Mesenteric fat pad (tissue), 1 donor: ENCODE measurements around the gene FAM72A. TPM values are rescaled to one million over a fixed set of nuclear protein-coding genes. Genes with fewer than 3 reads are reported as not detected.
A peak's percentile ranks its signal among the peaks of the same experiment; 100 is the strongest.
"Not testable (repeated sequence)": the region's sequence is repeated elsewhere in the genome, so short reads cannot be mapped to it uniquely, and the experiment has no call there.

Experiments used
- DNase-seq: peaks from one replicate; pipeline ENCODE4 v3.0.0-alpha.2; 2020; ENCODE audit warnings: low spot score
- long read RNA-seq: library from polyadenylated mRNA; unstranded; transcript quantifications from one replicate; pipeline ENCODE4 v2.0.0, GENCODE V29; 2020
- total RNA-seq: library from RNA; stranded (reverse); fragmentation: NEBNext Ultra II Directional; extraction: Animal tissue kit (Norgen Biotek cat#: 25700); gene quantifications from one replicate; pipeline ENCODE4 v1.2.1, GENCODE V29; 2021
- donor health status: DM: yes; HTN: yes; CAD: no.

The FAM72A gene
- 6.2 TPM for total RNA-seq
- long read RNA-seq, partial matches to known transcripts: 0 of 1 reads
- long read RNA-seq, other reads (novel, unspliced or antisense): 1 of 1 reads

DNA sequence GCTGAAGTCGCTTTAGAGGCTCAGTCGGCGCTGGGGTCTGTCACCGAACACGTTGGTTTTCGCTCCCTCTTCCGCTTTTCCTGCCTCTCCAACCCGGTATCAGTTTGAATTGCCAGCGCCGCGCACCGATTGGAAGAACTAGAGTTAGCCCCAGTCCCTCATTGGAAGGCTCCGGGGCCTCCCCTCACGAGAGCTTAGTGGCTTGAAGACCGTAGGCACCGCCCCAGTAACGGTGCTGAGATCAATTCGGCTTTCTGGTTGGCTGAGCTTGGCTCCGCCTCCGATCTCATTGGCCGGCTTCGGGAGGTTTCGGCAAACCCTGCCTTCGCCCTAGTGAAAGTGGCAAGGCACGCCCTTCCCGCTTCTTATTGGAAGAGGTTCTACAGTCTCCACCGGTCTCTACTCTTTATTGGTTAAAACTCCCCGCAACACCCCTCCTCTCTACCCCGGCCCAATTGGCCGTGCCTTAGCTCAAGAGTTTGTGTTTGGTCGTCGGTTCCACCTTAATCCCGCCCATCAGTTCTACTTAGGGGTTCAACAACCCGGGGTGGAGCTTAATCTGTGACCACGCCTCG, at the start of gene FAM72A:
TSS of gene FAM72A (minus strand) at position 51 of the 575 bp plus-strand sequence. CDS start 814 bp downstream, outside the sequence.
- peak; percentile 97 for DNase-seq

DNA sequence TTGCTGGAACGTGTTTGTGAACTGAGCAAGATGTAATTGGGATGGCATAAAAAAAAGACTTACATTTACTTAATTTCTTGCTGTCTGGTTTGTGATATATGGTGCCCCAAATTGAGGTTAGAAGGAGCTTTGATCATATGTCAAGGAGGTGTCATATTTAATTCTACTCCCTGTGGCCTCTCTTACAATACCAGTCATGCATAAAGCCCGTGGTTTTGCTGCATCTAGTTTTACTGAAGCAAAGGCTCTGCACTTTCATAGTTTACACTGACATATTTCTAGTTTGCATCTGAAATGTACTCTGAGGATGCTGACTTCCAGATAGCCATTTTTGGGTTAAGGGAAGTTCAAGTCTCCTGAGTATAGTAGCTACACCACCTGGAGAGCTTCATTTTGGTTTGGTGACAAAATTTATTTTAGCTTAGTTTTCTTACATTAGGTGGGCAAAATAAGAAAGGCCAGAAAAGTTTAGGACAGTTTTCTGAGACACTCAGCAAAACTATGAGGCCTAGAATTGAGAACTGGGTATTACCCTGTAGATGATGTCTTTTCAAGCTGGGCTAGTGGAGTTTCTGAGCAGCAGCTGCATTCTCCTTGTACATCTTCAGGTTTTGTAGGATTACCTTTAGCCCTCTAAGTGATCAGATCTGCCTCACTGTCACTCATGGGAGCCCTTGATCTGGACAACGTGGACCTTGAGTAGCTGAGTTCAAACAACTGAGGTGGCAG, 48.5 kb upstream of the FAM72A start:
- DNase-seq: not testable (repeated sequence)

DNA sequence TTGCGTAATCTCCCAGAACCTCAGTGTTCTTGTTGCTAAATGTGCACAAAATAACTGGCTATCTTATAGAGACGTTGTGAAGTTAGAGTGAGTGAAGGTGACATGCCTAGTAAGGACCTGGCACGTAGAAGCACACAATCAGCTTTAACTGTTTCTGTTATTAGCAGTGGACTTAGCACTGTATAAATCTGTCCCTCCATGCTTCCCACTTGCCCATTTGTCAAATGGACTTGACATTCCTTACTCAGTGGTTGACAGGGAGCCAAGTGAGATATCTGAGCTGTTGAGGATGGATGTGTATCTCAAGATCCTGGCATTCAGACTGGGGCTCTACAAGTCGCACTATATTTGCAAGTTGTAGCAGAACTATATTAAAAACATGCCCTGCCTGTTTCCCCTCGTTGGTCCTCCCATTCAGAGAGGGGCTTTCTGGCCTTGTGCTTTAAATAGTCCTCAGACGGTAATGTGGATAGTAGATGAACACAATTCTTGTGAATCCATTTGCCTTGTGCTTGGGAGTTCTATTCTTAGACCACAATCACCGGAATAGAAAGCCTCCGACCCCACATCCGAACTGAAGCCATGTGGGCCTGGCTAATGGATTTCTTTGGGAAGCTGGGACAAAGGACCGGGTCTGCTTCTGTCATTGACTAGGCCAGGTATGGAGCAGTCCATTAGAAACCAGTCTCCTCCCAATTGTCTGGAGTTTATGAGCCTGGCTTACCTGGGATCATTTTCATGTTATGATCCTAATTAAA, 43.7 kb upstream of the FAM72A start:
- not testable (repeated sequence) for DNase-seq

DNA sequence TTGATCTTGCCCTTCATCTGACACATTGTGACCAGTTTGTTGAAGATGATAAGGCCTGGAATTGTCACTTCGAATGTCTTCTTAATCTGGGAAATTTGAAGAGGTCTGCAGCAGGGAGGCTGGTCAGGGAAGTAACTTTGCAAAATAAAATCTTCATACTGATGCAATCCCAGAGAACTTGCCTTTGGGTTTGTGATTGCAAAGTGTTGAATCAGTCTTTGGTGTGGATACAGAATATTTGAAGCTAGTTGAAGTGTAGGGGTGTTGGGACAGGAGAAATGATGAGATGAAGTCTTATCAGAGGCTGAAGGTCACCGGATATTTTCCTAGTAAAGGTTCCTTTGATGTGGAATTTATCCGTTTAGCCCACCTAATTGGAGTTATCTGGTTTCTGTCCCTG, 42.8 kb upstream of the FAM72A start:
- DNase-seq: not testable (repeated sequence)

DNA sequence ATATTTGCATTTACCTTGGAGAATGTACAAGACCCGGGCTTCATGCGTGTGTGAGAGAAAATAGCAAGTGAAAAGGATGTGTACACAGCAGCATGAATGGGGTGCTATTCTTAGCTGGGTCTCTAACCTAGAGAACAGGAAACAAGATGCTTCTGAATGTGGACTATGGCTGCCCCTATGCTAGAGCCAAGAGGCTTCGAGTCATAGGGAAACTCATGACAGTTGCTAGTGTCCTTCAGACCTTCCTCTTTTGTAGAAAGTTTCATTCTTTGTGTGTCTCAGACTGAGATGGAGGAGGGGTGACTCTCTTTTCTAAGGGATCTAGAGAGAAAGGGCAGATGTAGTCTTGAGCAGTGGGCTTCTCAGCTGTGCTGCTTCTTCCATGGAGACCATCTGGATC, 40.7 kb upstream of the FAM72A start:
- not testable (repeated sequence) for DNase-seq

DNA sequence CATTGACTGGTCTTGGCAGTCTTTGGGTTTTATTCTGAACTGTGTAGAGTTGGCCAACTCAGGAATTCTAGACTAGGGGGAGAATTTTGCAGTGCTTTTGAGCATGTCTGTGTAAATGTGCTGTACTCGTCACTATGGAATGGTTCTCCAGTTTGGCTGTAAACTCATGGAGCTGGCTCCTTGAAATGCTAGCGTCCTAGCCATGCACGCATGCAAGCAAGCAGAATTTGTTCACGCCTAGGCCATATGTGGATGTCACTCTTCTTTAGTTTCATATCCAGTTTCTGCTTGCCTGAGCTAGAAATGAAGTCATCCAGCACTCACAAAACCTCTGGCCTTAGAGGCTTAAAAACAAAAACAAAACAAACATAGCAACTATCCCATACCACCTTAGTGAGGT, 37.6 kb upstream of the FAM72A start:
- DNase-seq: not testable (repeated sequence)

DNA sequence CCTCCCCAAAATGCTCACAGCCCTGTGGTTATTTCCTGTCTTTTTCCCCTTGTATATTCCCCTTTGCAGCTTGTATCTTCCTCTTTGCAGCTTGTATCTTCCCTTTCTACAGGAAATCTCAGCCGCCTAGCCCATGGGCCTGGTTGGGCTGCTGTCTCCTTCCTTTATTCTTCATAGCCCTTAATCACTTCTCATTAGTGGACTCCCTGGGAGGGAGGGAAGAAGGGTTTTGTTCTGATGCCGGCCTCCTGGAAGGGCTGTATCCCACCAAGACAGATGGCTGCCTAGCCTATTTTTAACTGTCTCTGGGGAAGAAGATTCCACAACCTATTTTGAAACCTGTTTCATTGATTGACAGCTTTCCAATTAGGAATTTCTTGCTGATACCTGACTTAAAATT, 32.6 kb upstream of the FAM72A start:
- DNase-seq: not testable (repeated sequence)

DNA sequence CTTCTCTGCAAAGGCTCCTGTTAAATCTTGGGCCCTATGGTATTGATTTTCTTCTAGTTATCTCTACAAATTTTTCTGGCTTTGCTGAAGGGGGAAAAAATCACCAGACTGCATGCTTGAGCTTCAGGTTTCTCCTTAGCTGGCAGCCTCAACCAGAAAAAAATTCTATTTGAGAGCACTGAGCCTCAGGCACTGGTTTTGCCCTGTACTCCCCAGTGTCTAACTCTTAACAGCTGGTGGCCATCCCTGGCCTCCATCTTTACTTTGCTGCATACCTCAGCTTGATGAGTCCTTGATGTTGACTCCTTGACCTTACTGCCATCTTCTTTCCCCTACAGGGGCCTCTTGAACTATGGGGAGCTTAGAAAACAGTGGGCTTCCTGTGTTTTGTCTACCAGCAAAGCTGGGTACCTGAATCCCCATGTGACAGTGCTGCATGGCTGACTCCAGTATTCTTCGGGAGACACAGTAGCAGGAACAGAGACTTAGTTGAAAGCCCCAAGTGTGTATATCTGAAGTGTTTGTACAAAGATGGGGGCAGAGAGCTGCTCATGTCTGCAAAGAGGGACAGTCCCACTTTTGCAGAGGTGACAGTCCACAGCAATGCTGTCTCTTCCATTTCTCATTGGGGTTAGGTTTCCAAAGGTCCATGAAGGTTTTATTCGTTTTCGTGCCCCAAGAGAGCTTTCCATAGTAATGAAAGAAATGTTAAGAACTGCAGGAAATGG, 31.7 kb upstream of the FAM72A start:
- not testable (repeated sequence) for DNase-seq

DNA sequence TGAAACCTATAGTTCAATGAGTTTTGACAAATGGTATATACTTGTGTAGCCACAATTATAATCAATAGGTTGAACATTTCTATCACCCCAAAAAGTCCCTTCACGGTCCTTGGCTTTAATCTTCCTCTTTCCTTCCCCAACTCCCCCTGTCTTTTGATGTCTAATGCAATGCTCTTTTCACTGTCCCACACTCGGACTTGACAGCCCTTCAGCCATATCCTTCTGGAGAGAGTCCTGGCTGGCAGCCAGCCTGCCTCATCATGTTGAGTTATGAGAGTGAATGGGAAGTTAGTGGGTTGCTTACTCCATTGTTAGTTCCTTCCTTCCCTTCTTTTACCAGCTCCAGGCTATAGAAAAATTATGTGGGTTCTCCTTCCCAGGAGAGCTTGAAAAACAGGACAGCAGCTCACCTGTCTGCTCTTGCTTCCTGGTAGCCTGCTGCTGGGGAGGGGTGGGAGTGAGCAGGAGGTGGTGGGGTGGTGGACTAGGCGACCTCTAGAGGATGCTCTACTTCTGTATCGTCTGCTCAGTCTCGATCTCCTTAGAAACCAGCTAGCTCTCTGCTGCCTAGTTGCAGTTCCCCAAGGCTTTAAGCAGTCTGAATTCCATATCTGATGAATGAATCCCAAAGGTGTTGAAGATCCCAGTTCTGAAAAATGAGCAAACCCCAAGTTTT, 30.5 kb upstream of the FAM72A start:
- DNase-seq: not testable (repeated sequence)

DNA sequence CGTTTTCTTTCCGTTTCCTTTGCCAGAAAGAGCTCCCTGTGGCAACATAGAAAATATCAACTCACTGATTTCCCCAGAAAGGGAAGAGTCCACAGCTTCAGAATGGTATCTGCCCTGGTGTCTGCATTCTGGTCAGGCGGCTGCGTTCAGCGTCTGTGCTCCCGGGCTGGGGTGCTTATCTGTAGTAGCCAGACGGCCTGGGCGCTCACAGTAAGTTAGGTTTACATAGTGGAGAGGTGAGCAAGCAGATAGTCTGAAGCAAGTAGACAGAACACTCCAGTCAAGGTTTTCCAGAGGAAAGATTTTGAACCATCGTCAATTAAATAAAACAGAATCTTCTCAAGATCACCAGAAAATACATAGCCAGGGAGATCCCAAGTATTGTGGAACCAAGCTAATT, 29.4 kb upstream of the FAM72A start:
- not testable (repeated sequence) for DNase-seq

DNA sequence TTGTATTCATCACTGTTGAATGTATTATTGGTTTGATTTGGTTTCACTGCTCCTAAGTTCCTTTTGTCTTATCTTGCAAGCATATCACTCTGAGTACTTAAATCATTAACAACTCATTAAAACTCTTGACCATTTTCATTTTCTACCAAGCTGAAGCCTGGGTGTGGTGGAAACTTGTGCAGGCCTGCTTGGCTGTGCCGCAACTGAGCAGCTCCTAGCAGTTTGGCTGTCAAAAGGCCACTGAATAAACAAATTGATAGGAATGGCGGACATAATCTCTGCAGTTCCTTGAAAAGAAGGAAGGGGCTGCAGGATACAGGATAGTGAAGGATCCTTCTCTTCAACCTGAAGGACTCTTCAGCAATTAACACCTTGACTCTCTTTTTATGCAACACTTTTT, 26.6 kb upstream of the FAM72A start:
- DNase-seq: not testable (repeated sequence)

DNA sequence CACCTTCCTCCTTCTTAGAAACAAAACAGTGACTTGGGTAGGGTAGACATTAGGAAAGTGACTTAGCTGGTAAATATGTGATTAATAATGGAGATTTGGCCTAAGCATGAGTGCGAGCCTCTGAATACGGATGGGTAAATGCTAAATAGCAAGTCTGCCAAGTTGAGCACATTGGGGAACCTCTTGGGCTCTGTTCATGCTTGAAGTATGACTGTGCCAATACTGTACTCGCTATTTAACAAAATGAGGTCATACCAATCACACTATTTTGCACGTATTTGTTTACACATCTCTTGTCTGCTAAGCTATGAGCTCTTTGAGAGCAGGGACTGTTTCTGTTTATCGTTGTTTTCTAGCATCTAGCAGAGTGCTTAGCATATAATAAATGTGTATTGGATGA, 24.2 kb upstream of the FAM72A start:
- not testable (repeated sequence) for DNase-seq

DNA sequence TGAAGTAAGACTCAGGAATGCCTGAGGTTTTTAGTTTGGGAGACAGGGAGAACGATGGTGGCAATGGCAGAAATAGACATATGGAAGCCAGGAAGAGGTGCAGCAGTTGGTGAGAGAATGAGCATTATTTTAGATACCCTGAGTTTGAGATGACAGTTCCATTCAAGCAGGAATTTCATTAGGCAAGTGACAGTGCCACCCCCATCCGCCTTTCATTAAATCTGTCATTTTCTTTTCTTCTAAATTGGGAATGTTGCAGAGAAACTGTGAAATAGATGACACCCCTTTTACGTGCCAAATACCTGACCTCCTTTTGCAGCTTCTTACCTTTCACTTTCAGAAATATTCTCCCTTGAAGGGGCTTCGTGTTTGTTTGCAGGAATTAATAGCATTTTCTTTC, 22.7 kb upstream of the FAM72A start:
- DNase-seq: not testable (repeated sequence)

DNA sequence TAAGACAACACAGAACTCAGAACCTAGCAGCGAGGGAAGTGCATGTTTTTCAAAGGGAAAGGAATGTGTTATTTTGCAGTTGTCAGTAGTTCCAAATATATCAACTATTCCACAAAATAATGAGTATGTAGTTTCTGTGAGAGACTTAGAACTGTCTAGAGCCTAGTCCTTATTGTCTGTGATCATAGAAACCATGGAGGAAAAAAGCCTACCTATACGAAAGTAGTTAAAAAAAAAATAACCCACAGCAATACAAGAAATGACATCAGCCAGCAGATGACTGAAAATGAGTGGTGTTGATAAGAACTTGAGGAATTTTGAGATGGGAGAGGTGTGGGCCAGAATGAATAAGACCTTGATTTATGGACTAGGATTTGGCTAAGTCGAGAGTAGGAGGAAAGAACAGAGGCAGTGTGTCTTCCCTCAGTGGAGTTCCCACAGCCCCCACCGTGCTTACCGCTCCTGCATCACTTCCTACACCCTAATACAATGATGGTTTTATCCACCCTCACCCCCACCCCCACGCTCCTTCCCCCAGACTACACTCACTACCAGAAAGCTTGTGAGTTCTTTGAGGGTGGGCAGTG, 21.6 kb upstream of the FAM72A start:
- DNase-seq: not testable (repeated sequence)

DNA sequence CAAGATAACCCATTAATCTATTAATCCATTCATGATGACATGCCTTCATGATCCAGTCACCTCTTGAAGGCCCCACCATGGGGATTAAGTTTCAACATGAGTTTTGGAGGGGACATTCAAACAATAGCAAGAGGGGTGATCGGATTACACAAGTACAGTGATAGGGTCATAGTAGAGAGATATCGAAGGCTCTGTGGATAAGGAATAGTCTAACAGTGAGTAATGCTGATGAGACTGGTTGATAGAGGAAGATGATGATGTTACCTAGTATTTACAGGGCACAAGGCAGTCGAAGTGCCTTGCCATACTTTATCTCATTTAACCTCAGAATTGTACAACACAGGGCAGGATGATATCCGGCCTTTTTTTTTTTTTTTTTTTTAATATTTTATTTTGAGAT, 18.9 kb upstream of the FAM72A start:
- not testable (repeated sequence) for DNase-seq

DNA sequence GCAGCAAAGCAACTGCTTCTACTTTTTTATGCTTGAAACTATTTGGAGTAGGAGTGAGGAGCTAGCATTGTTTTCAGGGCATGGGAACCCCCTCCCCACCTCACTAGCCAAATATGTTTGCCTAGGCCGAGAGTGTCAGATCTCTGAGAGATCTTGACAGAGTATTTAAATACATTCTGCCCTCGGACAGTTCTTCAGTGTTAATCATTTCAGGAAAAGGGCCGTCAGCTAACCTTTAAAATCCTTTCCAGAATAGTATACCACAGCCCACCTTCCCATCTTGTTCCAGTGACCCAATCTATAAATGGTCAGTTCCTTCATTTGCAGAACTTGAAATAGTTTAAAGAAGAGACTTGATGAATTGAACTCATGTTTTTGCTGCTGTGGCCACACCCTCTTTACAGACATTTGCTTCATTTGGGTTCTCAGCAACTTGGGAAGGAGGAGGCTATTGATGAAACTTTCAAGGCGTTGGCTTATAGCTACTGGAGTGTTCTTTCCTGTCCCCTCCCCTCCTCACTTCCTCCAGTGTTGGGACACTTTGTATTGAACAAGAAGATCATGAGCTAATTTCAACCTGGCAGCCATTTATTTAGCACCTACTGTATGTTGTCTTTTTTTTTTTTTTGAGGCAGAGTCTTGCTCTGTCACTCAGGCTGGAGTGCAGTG, 17.8 kb upstream of the FAM72A start:
- not testable (repeated sequence) for DNase-seq

DNA sequence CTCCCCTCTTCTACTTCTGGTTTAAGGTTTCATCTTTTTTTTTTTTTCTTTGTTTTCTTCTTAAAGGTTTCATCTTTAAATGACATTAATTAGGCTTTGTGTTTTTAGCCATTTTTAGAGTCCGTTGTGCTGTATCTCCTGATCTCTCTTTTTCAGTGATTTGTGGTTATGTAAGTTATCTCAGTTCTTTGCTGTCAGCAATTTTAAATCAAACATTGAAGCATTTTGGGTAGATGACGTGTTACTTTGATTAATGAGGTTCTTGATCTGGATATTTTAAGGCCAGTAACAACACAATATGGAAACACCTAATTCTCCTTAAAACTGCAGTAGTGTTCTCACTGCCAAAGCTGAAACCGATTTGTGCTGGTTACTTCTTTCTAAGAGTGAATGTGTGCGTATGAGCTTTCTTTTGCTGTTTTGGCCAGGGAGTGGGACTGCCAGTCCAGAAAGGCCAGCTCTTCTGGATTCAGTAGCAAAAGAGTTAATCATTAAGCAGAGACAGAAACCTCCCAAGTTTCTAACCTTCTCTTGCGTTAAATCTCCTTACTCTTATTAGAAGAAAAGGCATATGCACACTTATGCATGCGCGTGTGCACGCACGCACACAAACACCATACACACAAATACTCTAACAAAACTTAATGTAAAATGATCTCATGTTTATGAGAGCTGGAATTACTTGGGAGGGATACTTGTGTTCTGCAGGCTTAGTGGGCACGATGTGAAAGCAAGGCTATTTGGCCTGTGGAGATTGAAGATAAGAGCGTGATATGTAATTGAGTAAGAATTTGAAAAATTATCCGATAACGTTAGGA, 17.1 kb upstream of the FAM72A start:
- DNase-seq: not testable (repeated sequence)

DNA sequence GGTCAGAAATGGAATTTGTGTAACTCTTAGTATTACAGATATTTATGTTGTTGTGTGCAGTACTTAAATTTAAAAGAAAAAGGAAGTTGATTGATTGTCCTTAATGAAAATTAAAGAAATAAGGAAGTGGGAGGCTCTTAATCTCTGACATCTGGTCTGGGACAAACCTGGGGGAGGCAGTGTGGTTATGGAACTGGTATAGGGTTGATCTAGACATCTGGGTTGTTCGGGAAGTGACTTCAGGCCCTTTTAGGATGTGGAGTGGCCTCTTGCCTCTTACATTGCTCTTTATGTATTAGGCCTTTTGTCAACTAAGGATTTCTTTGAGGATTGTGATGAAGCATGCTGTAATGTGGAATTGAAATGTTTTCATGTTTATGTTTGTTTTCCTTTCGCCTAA, 16.1 kb upstream of the FAM72A start:
- not testable (repeated sequence) for DNase-seq

DNA sequence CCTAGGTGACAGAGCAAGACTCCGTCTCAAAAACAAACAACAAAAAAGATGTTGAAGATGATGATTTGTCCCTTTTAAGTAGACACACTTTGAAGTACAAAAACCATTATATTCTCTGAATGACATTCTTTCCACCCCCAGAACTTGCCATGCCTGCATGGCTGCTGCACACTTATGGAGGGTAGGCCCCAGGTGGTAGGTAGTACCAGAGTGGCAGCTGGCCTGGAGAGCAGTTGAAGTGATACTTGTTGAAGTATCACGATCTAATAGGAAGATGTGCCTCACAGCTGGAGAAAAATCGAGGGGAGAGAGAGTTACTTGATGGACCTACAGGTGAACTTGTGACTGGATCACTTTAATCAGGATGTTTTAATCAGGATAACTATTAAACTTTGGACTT, 15.6 kb upstream of the FAM72A start:
- DNase-seq: not testable (repeated sequence)
